GM12801 (cell line): ENCODE measurements around the gene MUC5B.

Source experiments
- TF ChIP-seq, protein P1 (sequence below): IDR thresholded peaks from one replicate; pipeline ENCODE4 v1.5.1; 2011; ENCODE audit warnings: control low read depth; ENCODE audit not compliant: insufficient read length; ENCODE audit errors: extremely low read depth

Gene MUC5B

DNA sequence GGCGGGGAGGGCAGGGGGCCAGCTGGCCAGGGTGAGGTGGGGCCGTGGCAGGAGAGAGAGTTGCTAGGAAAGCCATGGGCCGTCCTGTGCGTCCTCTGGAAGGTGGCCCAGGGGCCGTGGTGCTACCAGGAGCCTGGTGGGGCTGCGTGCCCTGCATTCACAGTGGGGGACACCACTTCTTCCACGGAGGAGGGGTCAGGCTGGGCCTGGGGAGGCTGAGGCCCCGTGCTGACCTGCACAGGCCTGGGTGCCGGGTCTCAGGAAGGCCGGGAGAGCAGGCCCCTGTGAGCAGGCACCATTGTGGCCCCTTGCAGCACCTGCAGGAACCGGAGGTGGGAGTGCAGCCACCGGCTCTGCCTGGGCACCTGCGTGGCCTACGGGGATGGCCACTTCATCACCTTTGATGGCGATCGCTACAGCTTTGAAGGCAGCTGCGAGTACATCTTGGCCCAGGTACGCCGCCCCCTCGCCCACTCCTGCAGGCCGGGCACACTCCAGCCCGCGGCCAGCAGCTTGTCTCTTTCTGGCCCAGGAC lies 12.0 kb downstream of the MUC5B start:
- TF ChIP-seq, protein P1, sequence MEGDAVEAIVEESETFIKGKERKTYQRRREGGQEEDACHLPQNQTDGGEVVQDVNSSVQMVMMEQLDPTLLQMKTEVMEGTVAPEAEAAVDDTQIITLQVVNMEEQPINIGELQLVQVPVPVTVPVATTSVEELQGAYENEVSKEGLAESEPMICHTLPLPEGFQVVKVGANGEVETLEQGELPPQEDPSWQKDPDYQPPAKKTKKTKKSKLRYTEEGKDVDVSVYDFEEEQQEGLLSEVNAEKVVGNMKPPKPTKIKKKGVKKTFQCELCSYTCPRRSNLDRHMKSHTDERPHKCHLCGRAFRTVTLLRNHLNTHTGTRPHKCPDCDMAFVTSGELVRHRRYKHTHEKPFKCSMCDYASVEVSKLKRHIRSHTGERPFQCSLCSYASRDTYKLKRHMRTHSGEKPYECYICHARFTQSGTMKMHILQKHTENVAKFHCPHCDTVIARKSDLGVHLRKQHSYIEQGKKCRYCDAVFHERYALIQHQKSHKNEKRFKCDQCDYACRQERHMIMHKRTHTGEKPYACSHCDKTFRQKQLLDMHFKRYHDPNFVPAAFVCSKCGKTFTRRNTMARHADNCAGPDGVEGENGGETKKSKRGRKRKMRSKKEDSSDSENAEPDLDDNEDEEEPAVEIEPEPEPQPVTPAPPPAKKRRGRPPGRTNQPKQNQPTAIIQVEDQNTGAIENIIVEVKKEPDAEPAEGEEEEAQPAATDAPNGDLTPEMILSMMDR = no peak

DNA sequence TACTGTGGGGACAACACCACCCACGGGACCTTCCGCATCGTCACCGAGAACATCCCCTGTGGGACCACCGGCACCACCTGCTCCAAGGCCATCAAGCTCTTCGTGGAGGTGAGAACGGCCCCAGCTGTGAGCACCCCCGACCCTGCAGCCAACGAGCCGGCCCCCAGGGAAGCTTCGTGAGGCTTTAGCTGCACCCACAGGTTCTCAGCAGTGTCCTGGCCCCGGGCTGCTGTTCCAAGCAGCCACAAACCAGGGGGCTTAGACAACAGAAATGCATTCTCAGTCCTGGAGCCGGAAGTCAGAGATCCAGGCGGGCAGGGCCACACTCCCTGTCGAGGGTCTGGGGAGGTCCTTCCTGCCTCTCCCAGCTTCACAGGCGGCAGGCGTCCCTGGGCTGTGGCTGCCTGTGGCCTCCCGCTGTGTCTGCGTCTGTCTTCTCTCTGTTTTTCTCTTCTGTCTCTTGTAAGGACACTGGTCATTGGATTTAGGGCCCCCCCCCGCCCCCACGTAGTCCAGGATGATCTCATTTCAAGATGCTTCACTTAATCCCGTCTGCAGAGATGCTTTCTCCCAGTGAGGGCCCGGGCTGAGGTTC lies 12.5 kb downstream of the MUC5B start:
- TF ChIP-seq, protein P1 = no peak

DNA sequence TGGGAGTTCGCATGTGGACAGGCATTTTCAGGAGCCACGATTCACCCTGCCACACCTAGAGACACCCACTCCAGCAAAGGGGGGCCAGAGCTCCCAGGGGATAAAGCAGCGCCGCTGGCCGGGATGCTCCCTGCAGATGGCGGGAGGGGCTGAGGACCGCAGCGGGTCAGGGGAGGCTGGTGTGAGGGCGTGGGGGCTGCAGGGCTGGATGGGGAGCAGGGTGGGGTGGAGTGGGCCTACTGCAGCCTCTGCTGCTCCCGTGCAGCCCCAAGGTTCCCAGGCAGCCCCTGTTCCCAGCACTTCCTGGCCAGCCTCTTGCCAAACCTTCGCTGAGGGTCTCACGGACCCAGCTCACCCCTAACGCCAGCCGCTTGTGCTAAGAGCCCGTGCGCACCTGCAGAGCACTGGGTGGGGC lies 13.0 kb downstream of the MUC5B start:
- TF ChIP-seq, protein P1 = no peak

DNA sequence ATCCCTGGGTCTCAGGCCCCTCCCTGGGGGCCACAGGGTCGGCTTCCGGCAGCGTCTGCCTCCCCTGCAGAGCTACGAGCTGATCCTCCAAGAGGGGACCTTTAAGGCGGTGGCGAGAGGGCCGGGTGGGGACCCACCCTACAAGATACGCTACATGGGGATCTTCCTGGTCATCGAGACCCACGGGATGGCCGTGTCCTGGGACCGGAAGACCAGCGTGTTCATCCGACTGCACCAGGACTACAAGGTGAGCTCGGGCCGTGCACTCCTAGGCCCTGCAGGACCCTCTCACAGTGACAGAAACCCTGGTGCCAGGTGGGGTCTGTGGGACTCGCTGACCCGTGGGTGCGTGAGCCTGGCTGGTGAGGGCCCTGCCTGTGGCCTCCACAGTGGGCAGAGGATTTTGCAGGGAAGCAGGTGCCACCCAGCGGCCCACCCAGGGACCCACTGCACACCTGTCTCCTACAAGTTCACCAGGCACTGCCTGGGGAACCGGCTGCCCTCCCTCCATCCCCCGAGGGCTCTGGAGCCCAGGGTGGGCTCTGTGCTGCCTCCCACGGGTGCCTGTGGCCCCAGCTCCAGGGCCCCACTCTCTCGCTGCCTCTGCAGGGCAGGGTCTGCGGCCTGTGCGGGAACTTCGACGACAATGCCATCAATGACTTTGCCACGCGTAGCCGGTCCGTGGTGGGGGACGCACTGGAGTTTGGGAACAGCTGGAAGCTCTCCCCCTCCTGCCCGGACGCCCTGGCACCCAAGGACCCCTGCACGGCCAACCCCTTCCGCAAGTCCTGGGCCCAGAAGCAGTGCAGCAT lies 13.7 kb downstream of the MUC5B start:
- TF ChIP-seq, protein P1 = no peak

DNA sequence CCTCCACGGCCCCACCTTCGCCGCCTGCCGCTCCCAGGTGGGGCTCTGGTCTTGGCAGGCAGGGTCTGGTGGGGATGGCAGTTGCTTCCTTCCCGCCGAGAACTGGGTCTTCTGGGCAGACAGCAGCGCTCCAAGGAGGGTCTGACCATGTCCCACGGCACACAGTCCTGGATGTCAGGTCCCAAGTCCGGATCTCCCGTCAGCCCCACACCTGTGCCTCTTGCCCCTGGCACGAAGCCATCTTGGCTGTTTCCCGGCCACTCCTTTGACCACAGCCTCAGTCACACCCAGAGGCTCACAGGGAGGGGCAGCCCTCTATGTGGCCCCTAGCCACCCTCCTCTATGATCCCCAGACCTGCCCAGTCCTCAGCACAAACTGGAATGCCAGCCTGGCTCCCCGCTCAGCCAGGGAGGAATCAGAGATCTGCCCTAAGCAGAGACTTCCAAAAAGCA lies 14.3 kb downstream of the MUC5B start:
- TF ChIP-seq, protein P1 = no peak

DNA sequence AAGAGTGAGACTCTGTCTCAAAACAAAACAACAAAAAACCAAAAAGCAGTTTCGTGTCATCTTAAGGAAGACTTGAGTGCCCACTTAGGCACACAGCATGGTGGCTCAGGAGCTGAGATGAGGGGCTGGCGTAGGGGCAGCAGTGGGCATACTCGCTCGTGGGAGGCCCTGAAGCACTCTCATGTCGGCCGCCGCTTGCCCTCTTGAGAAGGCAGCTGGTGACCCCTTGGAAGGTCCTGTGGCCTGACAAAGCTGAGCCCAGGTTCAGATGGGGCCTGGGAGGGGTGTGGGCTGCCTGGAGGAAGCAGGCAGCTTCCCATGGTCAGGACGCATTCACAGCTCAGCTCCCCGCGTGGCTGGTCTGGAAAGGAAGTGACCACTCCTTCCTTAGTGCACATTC lies 15.0 kb downstream of the MUC5B start:
- TF ChIP-seq, protein P1 = no peak

DNA sequence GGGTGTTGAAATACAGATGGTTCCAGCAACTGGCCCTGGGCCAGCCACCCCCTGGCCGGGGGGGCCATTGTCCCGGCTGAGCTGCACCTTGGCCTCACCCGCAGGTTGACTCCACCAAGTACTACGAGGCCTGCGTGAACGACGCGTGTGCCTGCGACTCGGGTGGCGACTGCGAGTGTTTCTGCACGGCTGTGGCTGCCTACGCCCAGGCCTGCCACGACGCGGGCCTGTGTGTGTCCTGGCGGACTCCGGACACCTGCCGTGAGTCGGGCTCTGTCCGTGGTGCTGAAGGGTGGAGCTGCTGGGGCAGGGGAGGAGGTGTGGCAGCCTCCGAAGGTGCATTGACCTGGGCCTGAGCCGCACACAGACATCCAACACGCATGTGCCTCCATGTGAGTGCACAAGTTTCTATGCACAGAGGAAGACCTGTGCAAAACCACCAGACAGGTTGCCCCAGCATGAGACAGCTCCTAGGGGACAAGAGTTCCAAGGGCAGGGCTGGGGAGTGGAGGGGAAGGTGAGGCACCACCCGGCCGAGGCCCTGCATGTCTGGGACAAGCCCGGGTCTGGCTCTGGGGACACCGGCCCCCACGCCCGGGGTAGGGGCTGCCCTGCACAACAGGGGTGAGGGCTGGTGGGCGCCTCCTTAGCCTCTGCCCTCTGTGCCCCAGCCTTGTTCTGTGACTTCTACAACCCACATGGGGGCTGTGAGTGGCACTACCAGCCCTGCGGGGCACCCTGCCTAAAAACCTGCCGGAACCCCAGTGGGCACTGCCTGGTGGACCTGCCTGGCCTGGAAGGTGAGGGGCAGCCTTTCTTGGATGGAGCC lies 16.1 kb downstream of the MUC5B start:
- TF ChIP-seq, protein P1 = no peak
